ENCODE measurements around the gene ETF1.

The ETF1 gene

DNA sequence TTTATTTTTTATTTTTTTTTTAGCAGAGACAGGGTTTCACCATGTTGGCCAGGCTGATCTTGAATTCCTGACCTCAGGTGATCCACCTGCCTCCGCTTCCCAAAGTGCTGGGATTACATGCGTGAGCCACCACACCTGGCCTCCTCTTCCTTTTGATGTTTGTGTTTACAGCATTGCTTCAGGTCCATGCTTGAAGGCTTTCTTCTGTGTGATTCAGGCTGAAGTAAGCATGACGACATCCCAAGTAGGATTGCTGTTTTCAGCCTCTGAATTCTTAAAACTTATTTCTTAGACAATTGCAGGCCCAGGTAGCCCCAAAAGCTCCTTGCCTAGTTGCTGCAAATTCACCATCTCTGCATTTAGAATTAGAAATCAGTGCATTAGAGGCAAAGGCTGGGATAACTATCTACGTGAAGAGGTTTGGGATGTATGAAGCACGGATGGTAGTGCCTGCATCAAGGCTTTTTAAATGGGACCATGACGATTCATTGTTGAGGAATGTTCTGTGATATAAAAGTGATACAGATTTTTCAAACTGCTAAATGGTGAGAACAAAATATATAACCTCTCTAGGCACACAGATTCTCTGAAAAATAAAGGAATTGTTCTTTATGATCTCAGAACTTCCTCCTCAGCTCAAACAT, 3.0 kb upstream of the ETF1 start:
- H3K36me3 Mint-ChIP-seq (ENCODE audit: low read depth) = no peaks in the 10 kb centered on the region
- TF ChIP-seq, protein P1, sequence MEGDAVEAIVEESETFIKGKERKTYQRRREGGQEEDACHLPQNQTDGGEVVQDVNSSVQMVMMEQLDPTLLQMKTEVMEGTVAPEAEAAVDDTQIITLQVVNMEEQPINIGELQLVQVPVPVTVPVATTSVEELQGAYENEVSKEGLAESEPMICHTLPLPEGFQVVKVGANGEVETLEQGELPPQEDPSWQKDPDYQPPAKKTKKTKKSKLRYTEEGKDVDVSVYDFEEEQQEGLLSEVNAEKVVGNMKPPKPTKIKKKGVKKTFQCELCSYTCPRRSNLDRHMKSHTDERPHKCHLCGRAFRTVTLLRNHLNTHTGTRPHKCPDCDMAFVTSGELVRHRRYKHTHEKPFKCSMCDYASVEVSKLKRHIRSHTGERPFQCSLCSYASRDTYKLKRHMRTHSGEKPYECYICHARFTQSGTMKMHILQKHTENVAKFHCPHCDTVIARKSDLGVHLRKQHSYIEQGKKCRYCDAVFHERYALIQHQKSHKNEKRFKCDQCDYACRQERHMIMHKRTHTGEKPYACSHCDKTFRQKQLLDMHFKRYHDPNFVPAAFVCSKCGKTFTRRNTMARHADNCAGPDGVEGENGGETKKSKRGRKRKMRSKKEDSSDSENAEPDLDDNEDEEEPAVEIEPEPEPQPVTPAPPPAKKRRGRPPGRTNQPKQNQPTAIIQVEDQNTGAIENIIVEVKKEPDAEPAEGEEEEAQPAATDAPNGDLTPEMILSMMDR (IDR thresholded peaks at IDR 0.05; ENCODE audit: unreplicated experiment in 3 of 3) = no peak
- H3K27ac Mint-ChIP-seq = peak overlapping the region in 2 of 3 experiments; percentile 22 to 34
- H3K9me3 Mint-ChIP-seq = no peaks in the 10 kb centered on the region
- H3K4me1 Mint-ChIP-seq = peaks cover 47% of the 10 kb centered on the region
- H3K4me3 Mint-ChIP-seq = peak overlapping the region; percentile 62 to 74 (median 66)
- no peaks in the 10 kb centered on the region for H3K27me3 Mint-ChIP-seq (ENCODE audit: low read depth)

DNA sequence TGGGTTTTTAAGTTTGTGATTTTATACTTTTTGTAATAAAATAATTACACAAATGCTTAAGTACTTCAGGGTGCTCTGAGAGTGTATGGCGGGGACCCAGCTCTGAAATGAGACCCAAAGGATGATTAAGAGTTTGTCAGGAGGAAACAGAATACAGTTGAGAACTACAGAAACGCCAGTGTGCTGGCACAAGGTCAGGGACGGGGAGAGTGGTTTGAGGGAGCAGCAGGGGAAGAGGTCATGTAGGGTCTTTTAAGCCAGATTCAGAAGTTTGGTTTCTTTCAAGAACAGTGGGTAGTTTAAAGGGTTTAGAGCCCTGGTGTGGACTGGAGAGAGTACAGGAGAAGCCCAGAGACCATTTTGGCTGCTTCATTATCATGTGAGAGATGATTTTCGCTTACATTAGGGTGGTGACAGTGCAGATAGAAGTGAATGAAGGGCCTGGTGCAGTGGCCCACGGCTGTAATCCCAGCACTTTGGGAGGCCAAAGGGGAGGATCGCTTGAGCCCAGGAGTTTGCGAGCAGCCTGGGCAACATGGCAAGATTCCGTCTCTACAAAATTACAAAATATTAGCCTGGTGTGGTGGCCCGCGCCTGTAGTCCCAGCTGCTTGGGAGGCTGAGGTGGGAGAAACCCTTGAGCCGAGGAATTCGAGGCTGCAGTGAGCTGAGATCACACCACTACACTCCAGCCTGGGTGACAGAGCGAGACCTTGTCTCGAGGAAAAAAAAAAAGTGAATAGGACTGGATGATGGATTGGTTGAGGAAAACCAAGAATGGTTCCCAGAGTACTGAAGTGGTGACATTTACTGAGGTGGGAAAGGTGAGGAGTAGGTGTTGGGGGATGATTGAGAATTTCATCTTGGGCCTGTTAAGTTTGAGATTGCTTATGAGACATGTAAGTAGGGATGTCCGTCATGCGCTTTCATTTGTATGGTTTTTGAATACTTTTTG, 1.4 kb upstream of the ETF1 start:
- peaks cover 57% of the 10 kb centered on the region for H3K4me1 Mint-ChIP-seq
- H3K9me3 Mint-ChIP-seq = no peaks in the 10 kb centered on the region
- peaks cover 5% of the 10 kb centered on the region for H3K36me3 Mint-ChIP-seq (ENCODE audit: low read depth)
- peak overlapping the region; percentile 98 to 99 (median 99) for H3K4me3 Mint-ChIP-seq
- TF ChIP-seq, protein P1 (IDR thresholded peaks at IDR 0.05; ENCODE audit: unreplicated experiment in 3 of 3) = no peak
- no peaks in the 10 kb centered on the region for H3K27me3 Mint-ChIP-seq (ENCODE audit: low read depth)
- peak overlapping the region; percentile 98 to 100 (median 99) for H3K27ac Mint-ChIP-seq

DNA sequence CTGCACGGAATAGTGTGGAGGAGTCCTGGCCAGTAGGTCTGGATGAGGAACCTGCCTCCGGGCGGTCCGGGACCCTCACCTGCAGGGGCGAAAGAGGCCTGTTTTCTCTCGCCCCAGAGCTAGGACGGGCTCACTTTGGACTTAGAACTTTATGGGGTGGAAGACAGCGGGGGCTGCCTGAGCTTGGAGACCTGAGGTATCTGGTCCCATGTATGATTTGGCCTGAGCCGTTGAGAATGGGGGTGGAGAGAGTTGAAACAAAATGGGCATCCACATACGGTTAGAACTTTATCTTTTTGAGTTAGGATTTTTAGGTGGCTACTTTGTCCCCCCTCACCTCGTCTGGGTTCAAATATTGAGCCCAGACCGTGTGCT, 681 bp upstream of the ETF1 start:
- Mint-ChIP-seq H3K36me3 (ENCODE audit: low read depth) (peaks cover 10% of the 10 kb centered on the region), H3K27me3 (ENCODE audit: low read depth) (no peaks in the 10 kb centered on the region), H3K9me3 (no peaks in the 10 kb centered on the region), H3K4me1 (peaks cover 57% of the 10 kb centered on the region), H3K27ac (peak overlapping the region; percentile 98 to 100 (median 99)), H3K4me3 (peak overlapping the region; percentile 98 to 99 (median 99))
- TF ChIP-seq, protein P1 (IDR thresholded peaks at IDR 0.05; ENCODE audit: unreplicated experiment in 3 of 3) = no peak

DNA sequence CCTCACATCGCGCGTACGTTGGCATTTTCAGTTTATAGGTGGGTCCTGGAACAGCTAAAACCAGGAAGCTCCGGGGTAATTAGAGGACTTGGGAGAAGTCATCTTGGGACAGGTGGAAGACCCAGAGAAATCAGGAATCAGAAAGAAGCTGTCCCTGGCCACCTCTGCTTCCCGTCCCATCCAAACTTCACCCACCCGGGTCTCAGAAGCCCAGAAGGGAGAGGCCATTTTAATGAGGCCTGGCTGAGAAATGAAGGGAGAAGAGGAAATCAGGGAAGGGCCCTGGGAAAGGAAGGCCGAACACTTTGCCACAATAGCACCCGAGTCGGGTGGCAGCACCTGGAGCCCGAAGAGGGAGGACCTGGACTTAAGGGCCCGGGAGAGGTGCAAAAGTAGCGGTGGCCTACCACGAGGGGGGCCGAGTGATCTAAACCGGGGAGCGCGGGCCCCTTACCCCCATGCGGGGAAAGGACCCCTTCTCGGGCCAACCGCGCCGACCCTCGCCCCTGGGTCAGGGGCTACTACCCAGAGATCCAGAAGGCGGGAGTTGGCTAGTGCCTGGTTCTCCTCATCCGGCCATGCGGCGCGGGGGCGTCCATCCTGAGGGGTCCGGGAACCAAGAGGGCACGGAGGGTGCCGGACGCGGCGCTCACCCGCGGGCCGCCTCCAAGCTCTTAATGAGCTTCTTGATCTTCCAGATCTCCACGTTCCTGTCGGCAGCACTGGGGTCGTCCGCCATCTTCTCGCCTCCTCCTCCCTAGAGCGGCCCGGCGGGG, 668 bp downstream of the ETF1 start:
- H3K4me1 Mint-ChIP-seq = peaks cover 48% of the 10 kb centered on the region
- peak overlapping the region; percentile 98 to 100 (median 99) for H3K27ac Mint-ChIP-seq
- H3K36me3 Mint-ChIP-seq (ENCODE audit: low read depth) = peaks cover 12% of the 10 kb centered on the region
- no peaks in the 10 kb centered on the region for H3K9me3 Mint-ChIP-seq
- no peaks in the 10 kb centered on the region for H3K27me3 Mint-ChIP-seq (ENCODE audit: low read depth)
- peak overlapping the region; percentile 98 to 99 (median 99) for H3K4me3 Mint-ChIP-seq
- TF ChIP-seq, protein P1 (IDR thresholded peaks at IDR 0.05; ENCODE audit: unreplicated experiment in 3 of 3) = no peak

DNA sequence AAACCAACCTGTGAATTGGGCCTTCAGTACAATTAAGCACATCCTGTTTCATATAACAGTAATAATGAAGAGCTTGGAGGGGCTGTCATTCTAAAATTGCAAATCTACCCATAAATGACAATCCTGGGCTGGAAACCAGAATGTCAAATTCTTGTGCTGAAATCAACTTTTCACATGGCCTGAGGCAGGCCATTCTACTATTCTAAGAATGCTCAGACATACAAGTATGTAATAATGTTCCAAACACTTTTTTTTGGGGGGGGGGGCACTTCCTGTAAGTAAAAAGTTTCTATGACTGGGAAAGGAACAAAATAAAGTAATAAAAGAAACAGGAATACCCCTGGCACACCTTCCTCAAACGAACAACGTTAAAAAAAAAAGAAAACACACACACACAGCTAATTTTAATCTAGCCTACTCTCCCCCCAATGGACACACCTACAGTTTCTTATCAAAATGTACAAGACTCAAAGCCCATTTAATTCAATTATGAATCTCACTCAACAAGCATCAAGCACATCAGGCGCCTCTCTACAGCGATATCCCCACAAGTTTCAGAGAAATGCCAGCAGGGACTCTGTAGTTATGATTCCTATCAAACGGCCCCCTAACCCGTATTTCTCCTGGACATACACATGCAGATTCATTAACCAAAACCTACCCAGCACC, 1.4 kb downstream of the ETF1 start:
- Mint-ChIP-seq H3K4me3 (peak overlapping the region; percentile 98 to 99 (median 99)), H3K27me3 (ENCODE audit: low read depth) (no peaks in the 10 kb centered on the region), H3K36me3 (ENCODE audit: low read depth) (peaks cover 12% of the 10 kb centered on the region), H3K9me3 (no peaks in the 10 kb centered on the region), H3K27ac (peak overlapping the region; percentile 92 to 99 (median 98)), H3K4me1 (peaks cover 48% of the 10 kb centered on the region)
- TF ChIP-seq, protein P1 (IDR thresholded peaks at IDR 0.05; ENCODE audit: unreplicated experiment in 3 of 3) = no peak

All from nephron (organoid).